Measurements from ENCODE around the gene NTRK3. TPM values are rescaled to one million over a fixed set of nuclear protein-coding genes. Genes with fewer than 3 reads are reported as not detected.

The NTRK3 gene
- total RNA-seq, 4 donors from 2014 or later: 5.3 to 11.7 (median 6.3) TPM

- no peaks in the 10 kb centered on the region for H3K36me3 ChIP-seq
- 59% methylated on average over 2 of the region's 2 CpGs for WGBS
- H3K4me3 ChIP-seq: no peak overlapping the region
- no peak for DNase-seq (ENCODE audit: low spot score in 2 of 2)
- no peaks in the 10 kb centered on the region for H3K9me3 ChIP-seq
- TF ChIP-seq EP300 (IDR thresholded peaks at IDR 0.05): no peak
- TF ChIP-seq CTCF (IDR thresholded peaks at IDR 0.05): no peak
- no peak for TF ChIP-seq POLR2A (IDR thresholded peaks at IDR 0.05)
- no peak for TF ChIP-seq POLR2AphosphoS5 (IDR thresholded peaks at IDR 0.05)
- no peaks in the 10 kb centered on the region for H3K4me1 ChIP-seq
- no peak overlapping the region for H3K27ac ChIP-seq
- H3K27me3 ChIP-seq: no peaks in the 10 kb centered on the region
Measured at GRCh38 chr15:88031461-88031860, 225.1 kb downstream of the NTRK3 start.

GRCh38 chr15:88029696-88030095 is 226.8 kb downstream of the NTRK3 start:
- no peak for TF ChIP-seq EP300 (IDR thresholded peaks at IDR 0.05)
- no peak for TF ChIP-seq CTCF (IDR thresholded peaks at IDR 0.05)
- TF ChIP-seq POLR2AphosphoS5 (IDR thresholded peaks at IDR 0.05): no peak
- no peak for TF ChIP-seq POLR2A (IDR thresholded peaks at IDR 0.05)
- H3K9me3 ChIP-seq: no peaks in the 10 kb centered on the region
- no peak for DNase-seq (ENCODE audit: low spot score in 2 of 2)
- H3K36me3 ChIP-seq: no peaks in the 10 kb centered on the region
- no peak overlapping the region for H3K27ac ChIP-seq
- no peak overlapping the region for H3K4me3 ChIP-seq
- H3K4me1 ChIP-seq: no peaks in the 10 kb centered on the region
- 50% methylated on average over 2 of the region's 2 CpGs for WGBS
- H3K27me3 ChIP-seq: no peaks in the 10 kb centered on the region

GRCh38 chr15:88028024-88028423 is 228.5 kb downstream of the NTRK3 start:
- Histone ChIP-seq H3K27ac (no peak overlapping the region), H3K4me1 (no peaks in the 10 kb centered on the region), H3K9me3 (no peaks in the 10 kb centered on the region), H3K27me3 (peaks cover 2% of the 10 kb centered on the region), H3K36me3 (no peaks in the 10 kb centered on the region), H3K4me3 (no peak overlapping the region)
- TF ChIP-seq POLR2AphosphoS5 (IDR thresholded peaks at IDR 0.05) (no peak), EP300 (IDR thresholded peaks at IDR 0.05) (no peak), POLR2A (IDR thresholded peaks at IDR 0.05) (no peak)
- no peak for DNase-seq (ENCODE audit: low spot score in 2 of 2)
- WGBS: 73% methylated on average over 3 of the region's 3 CpGs

GRCh38 chr15:88023914-88024313 is 232.6 kb downstream of the NTRK3 start:
- Histone ChIP-seq H3K4me3 (no peak overlapping the region), H3K36me3 (no peaks in the 10 kb centered on the region), H3K4me1 (no peaks in the 10 kb centered on the region), H3K27ac (no peak overlapping the region), H3K27me3 (peaks cover 2% of the 10 kb centered on the region), H3K9me3 (no peaks in the 10 kb centered on the region)
- no peak for TF ChIP-seq POLR2AphosphoS5 (IDR thresholded peaks at IDR 0.05)
- TF ChIP-seq POLR2A (IDR thresholded peaks at IDR 0.05): no peak
- TF ChIP-seq CTCF (IDR thresholded peaks at IDR 0.05): no peak
- no peak for TF ChIP-seq EP300 (IDR thresholded peaks at IDR 0.05)
- no peak for DNase-seq (ENCODE audit: low spot score in 2 of 2)
- WGBS: 94% methylated on average over 5 of the region's 5 CpGs

- DNase-seq (ENCODE audit: low spot score in 2 of 2): no peak
- TF ChIP-seq EP300 (IDR thresholded peaks at IDR 0.05) (no peak), POLR2A (IDR thresholded peaks at IDR 0.05) (no peak), CTCF (IDR thresholded peaks at IDR 0.05) (no peak), POLR2AphosphoS5 (IDR thresholded peaks at IDR 0.05) (no peak)
- H3K4me1 ChIP-seq: no peaks in the 10 kb centered on the region
- no peaks in the 10 kb centered on the region for H3K36me3 ChIP-seq
- WGBS: 49% methylated on average over 2 of the region's 2 CpGs
- H3K27ac ChIP-seq: no peak overlapping the region
- no peak overlapping the region for H3K4me3 ChIP-seq
- no peaks in the 10 kb centered on the region for H3K9me3 ChIP-seq
- H3K27me3 ChIP-seq: peaks cover 2% of the 10 kb centered on the region
Measured at GRCh38 chr15:88022716-88023115, 233.8 kb downstream of the NTRK3 start.

- H3K27ac ChIP-seq: no peak overlapping the region
- H3K36me3 ChIP-seq: no peaks in the 10 kb centered on the region
- no peaks in the 10 kb centered on the region for H3K9me3 ChIP-seq
- H3K4me3 ChIP-seq: no peak overlapping the region
- no peak for DNase-seq (ENCODE audit: low spot score in 2 of 2)
- no peaks in the 10 kb centered on the region for H3K4me1 ChIP-seq
- no peak for TF ChIP-seq POLR2A (IDR thresholded peaks at IDR 0.05)
- no peak for TF ChIP-seq CTCF (IDR thresholded peaks at IDR 0.05)
- TF ChIP-seq EP300 (IDR thresholded peaks at IDR 0.05): no peak
- no peak for TF ChIP-seq POLR2AphosphoS5 (IDR thresholded peaks at IDR 0.05)
- WGBS: 80% methylated on average over 4 of the region's 4 CpGs
- peaks cover 2% of the 10 kb centered on the region for H3K27me3 ChIP-seq
Measured at GRCh38 chr15:88021601-88022000, 234.9 kb downstream of the NTRK3 start.

All from suprapubic skin (tissue), 4 donors.